ENCODE results near the gene MRPL49.

Gene MRPL49

GRCh38 chr11:65121865-65122696 lies at the start of gene MRPL49, which contains the start of gene FAU:
Gene MRPL49 (plus strand): TSS chr11:65122321. CDS start chr11:65122347, 26 bp downstream.
Gene FAU (minus strand): TSS chr11:65122134. CDS start chr11:65121813, 321 bp downstream.
- peak; percentile 94 for DNase-seq

GRCh38 chr11:65072631-65072966 lies 49.5 kb upstream of the MRPL49 start:
- DNase-seq = no peak

GRCh38 chr11:65077451-65077850 lies 44.7 kb upstream of the MRPL49 start:
- DNase-seq = no peak

- no peak for DNase-seq
Observed at GRCh38 chr11:65078151-65078550, 44.0 kb upstream of the MRPL49 start.

GRCh38 chr11:65078786-65079342 lies 43.3 kb upstream of the MRPL49 start:
- DNase-seq = no peak

GRCh38 chr11:65083134-65083833 lies 38.8 kb upstream of the MRPL49 start:
- no peak for DNase-seq

- peak; percentile 79 for DNase-seq
Observed at GRCh38 chr11:65083834-65084597, 38.1 kb upstream of the MRPL49 start, which contains the start of the genes CDCA5 and ZFPL1. Gene CDCA5 (minus strand): TSS chr11:65084040. CDS start chr11:65083978, 62 bp downstream. Gene ZFPL1 (plus strand): TSS chr11:65084222. CDS start chr11:65084699, 477 bp downstream.

GRCh38 chr11:65084598-65085375 lies 37.3 kb upstream of the MRPL49 start:
- no peak for DNase-seq

- no peak for DNase-seq
Observed at GRCh38 chr11:65085446-65085845, 36.7 kb upstream of the MRPL49 start.

GRCh38 chr11:65086809-65087208 lies 35.3 kb upstream of the MRPL49 start:
- DNase-seq = no peak

- no peak for DNase-seq
Observed at GRCh38 chr11:65087216-65087615, 34.9 kb upstream of the MRPL49 start.

GRCh38 chr11:65087827-65088226 lies 34.3 kb upstream of the MRPL49 start:
- DNase-seq = no peak

GRCh38 chr11:65089621-65090020 lies 32.5 kb upstream of the MRPL49 start:
- DNase-seq = no peak

GRCh38 chr11:65090628-65091027 lies 31.5 kb upstream of the MRPL49 start:
- no peak for DNase-seq

GRCh38 chr11:65095427-65095826 lies 26.7 kb upstream of the MRPL49 start:
- DNase-seq = no peak

- peak; percentile 72 for DNase-seq
Observed at GRCh38 chr11:65095974-65096806, 25.9 kb upstream of the MRPL49 start, which contains the start of gene VPS51. Gene VPS51 (plus strand): TSS chr11:65096214. CDS start chr11:65096251, 37 bp downstream.

- DNase-seq = no peak
Observed at GRCh38 chr11:65096926-65097325, 25.2 kb upstream of the MRPL49 start.

GRCh38 chr11:65100674-65101350 lies 21.3 kb upstream of the MRPL49 start:
- DNase-seq = no peak

GRCh38 chr11:65102142-65103095 lies 19.7 kb upstream of the MRPL49 start:
- no peak for DNase-seq
